Choroid plexus epithelial cell (primary cell): ENCODE measurements around the gene OLFML1.

Source experiments
- DNase-seq: peaks from one replicate; pipeline ENCODE4 v3.0.0-alpha.2; 2010; ENCODE audit warnings: low read depth
- H3K4me3 ChIP-seq: 2 replicates; pipeline ENCODE4 v1.5.1; 2011; ENCODE audit warnings: low read depth, mild to moderate bottlenecking, control low read depth, low read length, moderate library complexity
- TF ChIP-seq, protein P1 (sequence below): conservative IDR thresholded peaks from 2 replicates; pipeline ENCODE4 v1.5.1; 2011; ENCODE audit warnings: low read depth, mild to moderate bottlenecking, control low read depth, inconsistent platforms, low read length, moderate library complexity

OLFML1 gene

DNA sequence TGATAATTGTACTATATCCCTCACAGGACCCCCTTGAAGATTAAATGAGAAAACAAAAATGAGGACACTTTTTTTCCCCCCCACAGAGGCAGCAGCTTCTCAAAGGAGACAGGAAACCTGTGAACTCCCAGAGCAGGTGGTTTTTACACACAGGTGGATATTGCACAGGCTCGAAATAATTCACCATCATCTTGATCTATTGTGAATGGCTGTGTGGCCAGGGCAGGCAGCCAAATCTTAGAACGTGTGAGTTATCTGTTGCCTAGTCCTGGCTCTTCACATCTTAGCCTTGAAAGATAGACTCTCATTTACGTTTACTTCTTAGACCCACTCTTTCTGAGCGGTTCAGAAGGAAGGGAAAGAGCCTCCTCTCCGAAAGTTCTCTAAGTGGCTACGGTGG lies 52.0 kb downstream of the OLFML1 start:
- no peak for DNase-seq
- TF ChIP-seq, protein P1, sequence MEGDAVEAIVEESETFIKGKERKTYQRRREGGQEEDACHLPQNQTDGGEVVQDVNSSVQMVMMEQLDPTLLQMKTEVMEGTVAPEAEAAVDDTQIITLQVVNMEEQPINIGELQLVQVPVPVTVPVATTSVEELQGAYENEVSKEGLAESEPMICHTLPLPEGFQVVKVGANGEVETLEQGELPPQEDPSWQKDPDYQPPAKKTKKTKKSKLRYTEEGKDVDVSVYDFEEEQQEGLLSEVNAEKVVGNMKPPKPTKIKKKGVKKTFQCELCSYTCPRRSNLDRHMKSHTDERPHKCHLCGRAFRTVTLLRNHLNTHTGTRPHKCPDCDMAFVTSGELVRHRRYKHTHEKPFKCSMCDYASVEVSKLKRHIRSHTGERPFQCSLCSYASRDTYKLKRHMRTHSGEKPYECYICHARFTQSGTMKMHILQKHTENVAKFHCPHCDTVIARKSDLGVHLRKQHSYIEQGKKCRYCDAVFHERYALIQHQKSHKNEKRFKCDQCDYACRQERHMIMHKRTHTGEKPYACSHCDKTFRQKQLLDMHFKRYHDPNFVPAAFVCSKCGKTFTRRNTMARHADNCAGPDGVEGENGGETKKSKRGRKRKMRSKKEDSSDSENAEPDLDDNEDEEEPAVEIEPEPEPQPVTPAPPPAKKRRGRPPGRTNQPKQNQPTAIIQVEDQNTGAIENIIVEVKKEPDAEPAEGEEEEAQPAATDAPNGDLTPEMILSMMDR = no peak
- H3K4me3 ChIP-seq = no peak overlapping the region

DNA sequence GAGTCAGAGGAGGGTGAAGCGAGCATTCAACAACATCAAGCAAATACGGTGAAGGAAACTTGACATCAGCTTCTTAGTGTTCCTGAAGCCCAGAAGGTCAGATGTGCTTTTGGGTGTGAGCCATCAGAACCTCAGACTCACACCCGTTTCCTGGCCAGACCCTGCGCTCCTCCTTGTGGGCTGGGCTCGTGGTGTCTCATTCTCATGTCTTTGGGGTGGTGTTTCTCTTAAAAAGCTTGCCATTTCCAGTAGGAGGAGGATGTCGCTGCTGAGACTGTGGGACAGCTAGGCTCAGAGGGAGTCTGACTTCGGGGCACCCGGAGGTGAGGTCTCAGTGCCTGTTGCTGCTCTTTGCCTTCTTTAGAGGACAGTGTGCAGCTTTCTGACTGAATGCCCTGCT lies 52.7 kb downstream of the OLFML1 start:
- TF ChIP-seq, protein P1 = no peak

DNA sequence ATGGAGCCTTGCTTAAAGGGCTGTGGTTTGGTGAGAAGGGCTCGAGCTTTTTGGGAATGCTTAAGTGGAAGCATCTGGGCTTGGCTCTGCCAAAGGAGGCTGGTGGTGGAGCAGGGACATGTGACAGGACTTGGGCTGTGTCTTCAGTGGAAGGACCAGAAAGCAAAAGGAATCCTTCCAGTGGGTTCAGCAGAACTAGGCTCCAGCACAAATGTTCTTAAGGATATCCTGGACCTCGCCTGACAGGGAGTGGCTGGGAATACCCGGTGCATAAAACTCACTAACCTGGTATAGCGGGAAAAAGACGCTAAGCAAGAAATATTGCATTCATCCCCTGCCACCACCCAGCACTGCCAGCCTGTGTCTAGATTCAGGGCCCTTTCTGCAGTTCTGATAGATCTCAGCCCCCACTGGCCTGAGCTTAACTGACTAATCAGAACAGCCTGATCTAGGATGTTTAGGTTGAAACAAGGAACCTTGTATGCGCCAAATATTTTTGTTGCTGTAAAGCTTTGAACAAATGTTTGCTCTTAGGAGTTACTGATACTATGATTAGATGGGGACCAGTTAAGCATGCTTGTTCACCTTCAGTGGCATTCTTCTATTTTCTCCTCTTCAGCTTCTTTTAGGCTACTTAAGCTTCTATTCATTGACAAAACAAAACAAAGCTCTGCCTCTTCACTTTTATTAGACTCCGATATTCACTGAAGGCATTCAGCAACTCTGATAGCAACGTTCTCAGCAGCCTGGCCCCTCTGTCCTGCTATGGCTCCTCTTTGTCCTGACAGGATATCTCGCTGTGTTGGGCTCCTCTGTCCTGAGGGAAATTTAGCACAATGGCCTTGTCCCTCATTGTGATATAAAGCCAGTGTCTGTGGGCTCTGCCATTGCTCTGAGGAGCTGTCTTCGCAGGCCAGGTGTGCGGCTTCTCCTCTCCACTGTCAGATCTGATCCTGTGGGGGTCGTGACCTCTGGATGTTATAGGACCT lies 53.5 kb downstream of the OLFML1 start:
- no peak overlapping the region for H3K4me3 ChIP-seq
- DNase-seq = no peak
- TF ChIP-seq, protein P1 = no peak

More for the DNA sequence above, 52.7 kb downstream of the OLFML1 start:
- H3K4me3 ChIP-seq = no peak overlapping the region
- DNase-seq = no peak

DNA sequence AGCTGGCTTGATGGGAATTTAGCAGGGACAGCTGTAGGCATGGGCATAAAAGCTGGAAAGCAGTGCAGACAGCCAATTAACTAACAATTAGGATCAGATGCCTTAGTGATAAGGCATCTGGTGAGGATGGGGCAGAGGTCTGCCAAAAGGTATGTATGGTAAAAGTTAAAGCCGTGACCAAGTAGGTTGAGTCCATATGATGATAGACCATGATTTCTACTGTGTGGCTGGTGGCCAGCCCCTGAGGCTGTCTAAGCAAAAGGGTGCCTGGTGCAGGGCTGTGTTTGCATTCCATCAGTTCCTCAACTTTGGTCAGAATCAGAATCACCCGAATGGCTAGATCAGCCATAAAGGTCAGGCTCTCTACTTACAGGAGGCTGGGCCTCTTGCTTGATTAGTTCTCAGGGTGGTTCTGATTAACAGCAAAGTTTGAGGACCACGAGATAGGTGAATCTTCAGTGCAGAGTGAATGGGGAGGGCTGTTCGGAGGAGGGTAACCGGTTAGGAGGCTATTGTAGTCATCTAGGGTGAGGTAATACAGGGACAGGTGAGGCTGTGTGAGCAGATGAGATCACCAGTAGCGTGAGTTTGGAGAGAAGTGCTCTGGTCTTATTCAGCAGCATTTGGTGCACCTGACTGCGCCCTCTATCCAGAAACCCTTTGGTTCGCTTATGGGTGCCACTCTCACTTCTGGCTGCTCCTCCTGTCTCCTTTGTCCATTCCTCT lies 55.7 kb downstream of the OLFML1 start:
- DNase-seq = no peak
- TF ChIP-seq, protein P1 = no peak
- no peak overlapping the region for H3K4me3 ChIP-seq

DNA sequence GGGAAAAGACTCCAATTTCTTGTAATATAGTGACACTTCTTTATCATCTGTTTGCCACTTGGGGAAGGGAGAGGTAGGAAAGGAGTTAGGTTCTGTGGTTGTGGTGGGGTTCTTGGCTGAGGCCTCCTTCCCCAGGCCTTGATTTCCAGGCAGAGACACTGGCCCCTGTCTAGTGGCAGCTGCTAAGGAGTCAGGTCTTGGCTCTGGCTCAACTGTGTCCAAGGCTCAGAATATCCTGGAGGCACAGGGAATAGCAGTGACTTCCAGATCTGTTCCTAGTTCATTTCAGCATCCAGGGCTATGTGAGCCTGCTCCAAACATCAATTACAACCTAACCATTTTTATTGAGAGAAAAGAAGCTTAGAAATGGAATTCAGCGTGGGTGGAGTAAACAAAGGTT lies 58.0 kb downstream of the OLFML1 start:
- no peak for DNase-seq
- TF ChIP-seq, protein P1 = no peak
- no peak overlapping the region for H3K4me3 ChIP-seq

DNA sequence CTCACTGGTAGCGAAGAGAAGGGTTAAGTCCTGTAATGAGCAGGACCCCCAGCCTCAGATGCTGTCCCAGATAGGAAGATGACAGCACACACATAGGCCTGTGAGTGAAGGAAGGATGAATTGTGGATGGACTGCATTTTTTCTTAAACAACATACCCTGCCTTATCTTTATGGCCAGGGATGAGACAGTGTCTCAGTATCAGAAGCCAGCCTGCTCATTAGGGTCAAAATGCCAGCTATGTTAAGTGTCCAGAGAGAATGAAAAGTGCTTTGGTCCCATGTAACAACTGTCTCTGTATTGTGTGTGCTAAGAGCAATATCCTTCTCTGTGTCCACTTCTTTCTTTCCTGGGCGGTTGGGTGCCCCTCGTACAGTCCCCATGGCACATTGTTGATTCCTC lies 58.7 kb downstream of the OLFML1 start:
- TF ChIP-seq, protein P1 = no peak
- no peak for DNase-seq
- no peak overlapping the region for H3K4me3 ChIP-seq
